HepG2 (cell line): ENCODE measurements around the gene STRADB. TPM values are rescaled to one million over a fixed set of nuclear protein-coding genes. Genes with fewer than 3 reads are reported as not detected.

Experiments used
- EHMT2 ChIP-seq: fragments of 200-600 bp; sonication (generic); IDR thresholded peaks from 2 replicates; pipeline ENCODE4 v1.7.0; 2017; ENCODE audit warnings: antibody characterized with exemption, low read depth, low read length, borderline replicate concordance
- FOXP1 ChIP-seq, 2 experiments: fragments of 450-650 bp in 1 of 2; IDR thresholded peaks; 2 replicates each; pipeline ENCODE4 v1.6.1; 2017 to 2018; ENCODE audit warnings: antibody characterized with exemption in 1 of 2
- HOMEZ ChIP-seq: IDR thresholded peaks from 2 replicates; pipeline ENCODE4 v1.6.1; 2016; ENCODE audit warnings: low read depth
- HOXA9 ChIP-seq: sonication (generic); formaldehyde crosslinking; IDR thresholded peaks from 2 replicates; pipeline ENCODE4 v1.8.1; 2022; ENCODE audit warnings: missing genetic modification reagents, mild to moderate bottlenecking, moderate library complexity, borderline replicate concordance
- ISL2 ChIP-seq: sonication (generic); formaldehyde crosslinking; IDR thresholded peaks from 2 replicates; pipeline ENCODE4 v1.5.0; 2020; ENCODE audit warnings: missing genetic modification reagents
- KDM5B ChIP-seq: sonication (generic); formaldehyde crosslinking; IDR thresholded peaks from 2 replicates; pipeline ENCODE4 v1.4.0; 2020; ENCODE audit warnings: missing genetic modification reagents, mild to moderate bottlenecking, borderline replicate concordance
- TCF12 ChIP-seq, 2 experiments: fragments of 450-650 bp in 1 of 2; sonication (generic) in 1 of 2; formaldehyde crosslinking in 1 of 2; IDR thresholded peaks; 2 replicates each; pipeline versions ENCODE4 v1.6.1 to v1.8.0; 2017 to 2022; ENCODE audit warnings: antibody characterized with exemption in 1 of 2, mild to moderate bottlenecking in 1 of 2, missing genetic modification reagents in 1 of 2, moderate library complexity in 1 of 2
- TERF1 ChIP-seq: sonication (generic); formaldehyde crosslinking; IDR thresholded peaks from 2 replicates; pipeline ENCODE4 v1.8.0; 2022; ENCODE audit warnings: mild to moderate bottlenecking, missing genetic modification reagents, moderate library complexity
- THAP11 ChIP-seq: IDR thresholded peaks from 2 replicates; pipeline ENCODE4 v1.6.1; 2016; ENCODE audit warnings: missing biosample characterization, missing genetic modification reagents
- ZBTB37 ChIP-seq: sonication (generic); formaldehyde crosslinking; IDR thresholded peaks from 2 replicates; pipeline ENCODE4 v1.4.0; 2020; ENCODE audit warnings: mild to moderate bottlenecking, missing genetic modification reagents
- ZNF672 ChIP-seq: sonication (generic); formaldehyde crosslinking; IDR thresholded peaks from 2 replicates; pipeline ENCODE4 v1.8.1; 2022; ENCODE audit warnings: missing genetic modification reagents
- ZNF740 ChIP-seq: sonication (generic); formaldehyde crosslinking; IDR thresholded peaks from 2 replicates; pipeline ENCODE4 v1.4.0; 2020; ENCODE audit warnings: missing genetic modification reagents
- ZSCAN21 ChIP-seq: sonication (generic); formaldehyde crosslinking; IDR thresholded peaks from 2 replicates; pipeline ENCODE4 v1.8.0; 2022; ENCODE audit warnings: mild to moderate bottlenecking, missing genetic modification reagents, moderate library complexity, borderline replicate concordance
- polyA plus RNA-seq, 8 experiments: library from polyadenylated mRNA; depleted of rRNA in 3 of 8; stranded (reverse) in 7 of 8; unstranded in 1 of 8; fragments of >200 nt; fragmentation: Illumina TruSeq in 4 of 8; extraction: Trizol in 4 of 8; gene quantifications; 2 replicates each; pipeline versions ENCODE4 v1.2.1 to v1.2.3, GENCODE V29; 2011 to 2016; ENCODE audit warnings: low read depth in 4 of 8, missing spikeins in 1 of 8, mixed read lengths in 1 of 8; ENCODE audit not compliant: insufficient read depth in 1 of 8
- total RNA-seq, 5 experiments: library from RNA; depleted of rRNA; stranded (reverse); fragments of >200 nt; fragmentation: Illumina TruSeq; extraction: Trizol; gene quantifications; 2 replicates each; pipeline ENCODE4 v1.2.3, GENCODE V29; 2016; ENCODE audit warnings: low read depth in 1 of 5
- TF ChIP-seq, protein P1 (sequence below): sonication (generic); formaldehyde crosslinking; IDR thresholded peaks from 2 replicates; pipeline ENCODE4 v1.4.0; 2020; ENCODE audit warnings: mild to moderate bottlenecking, missing genetic modification reagents
- TF ChIP-seq, protein P2 (sequence below): sonication (generic); formaldehyde crosslinking; IDR thresholded peaks from 2 replicates; pipeline ENCODE4 v1.5.0; 2020; ENCODE audit warnings: missing genetic modification reagents, mild to moderate bottlenecking, borderline replicate concordance
- TF ChIP-seq, protein P3 (sequence below): sonication (generic); formaldehyde crosslinking; IDR thresholded peaks from 2 replicates; pipeline ENCODE4 v1.4.0; 2020; ENCODE audit warnings: missing genetic modification reagents

The STRADB gene
- total and polyA plus RNA-seq, 2 of the 13 experiments (the other 11 are each of a cell fraction or from before 2014, with no cell fraction given) = 34.1 to 66.6 TPM

DNA sequence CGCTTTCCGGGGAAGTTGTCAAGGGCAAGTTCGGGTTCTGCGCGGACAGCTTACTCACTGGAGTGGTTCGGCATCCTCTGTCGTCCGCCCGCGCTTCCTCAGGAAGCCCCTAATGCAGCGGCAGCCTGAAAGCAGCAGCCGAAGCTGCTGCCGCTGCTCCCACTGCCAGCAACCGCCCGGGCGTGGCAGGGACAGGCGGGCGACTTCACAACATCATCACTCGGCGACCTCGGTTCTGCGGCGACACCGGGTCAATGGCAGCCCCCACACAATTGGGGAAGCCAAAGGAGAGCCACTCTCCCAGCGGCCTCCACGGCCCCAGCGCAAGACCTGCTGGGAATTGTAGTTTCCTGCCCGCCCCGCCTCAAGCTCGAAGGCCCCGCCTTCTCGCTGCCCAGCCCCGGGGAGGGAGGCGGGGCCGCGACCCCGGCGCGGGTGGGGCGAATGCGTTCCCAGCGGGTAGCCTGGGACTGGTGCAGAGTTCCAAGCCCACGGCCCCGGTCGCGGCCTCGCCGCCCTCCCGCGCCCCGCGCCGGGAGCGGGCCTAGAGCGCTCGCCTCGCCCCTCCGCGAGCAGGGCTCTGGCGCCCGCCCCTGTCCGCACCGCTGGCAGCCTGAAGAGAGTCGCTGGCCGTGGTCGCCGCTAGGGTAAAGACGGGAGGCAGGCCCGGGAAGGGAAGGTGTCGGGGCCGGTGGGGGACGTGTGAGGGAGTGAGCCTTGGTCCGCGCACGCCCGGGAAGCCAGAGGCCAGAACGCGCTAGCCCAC, at the start of gene STRADB, which contains the start of gene TRAK2 (continued):
- no peak for TF ChIP-seq TCF12 (IDR thresholded peaks at IDR 0.05)
- TF ChIP-seq TCF12 (CRISPR knock-in tag; IDR thresholded peaks at IDR 0.05) = peak; percentile 6
- 0 out of 2 replicates have a peak, but pooled peaks have one; percentile 46 for TF ChIP-seq ZNF740
- TF ChIP-seq ZBTB37 (CRISPR knock-in tag) = no peak
- peak; percentile 50 for TF ChIP-seq ISL2 (CRISPR knock-in tag)
- peak; percentile 85 for TF ChIP-seq KDM5B (CRISPR knock-in tag)
- TF ChIP-seq FOXP1 (IDR thresholded peaks at IDR 0.05) = no peak
- TF ChIP-seq FOXP1 (CRISPR knock-in tag; IDR thresholded peaks at IDR 0.05) = 0 out of 2 replicates have a peak, but pooled peaks have one; percentile 31
- peak; percentile 57; the same call in 1 of the 2 replicates for TF ChIP-seq HOMEZ (CRISPR knock-in tag)
- no peak for TF ChIP-seq EHMT2
- TF ChIP-seq, protein P1, sequence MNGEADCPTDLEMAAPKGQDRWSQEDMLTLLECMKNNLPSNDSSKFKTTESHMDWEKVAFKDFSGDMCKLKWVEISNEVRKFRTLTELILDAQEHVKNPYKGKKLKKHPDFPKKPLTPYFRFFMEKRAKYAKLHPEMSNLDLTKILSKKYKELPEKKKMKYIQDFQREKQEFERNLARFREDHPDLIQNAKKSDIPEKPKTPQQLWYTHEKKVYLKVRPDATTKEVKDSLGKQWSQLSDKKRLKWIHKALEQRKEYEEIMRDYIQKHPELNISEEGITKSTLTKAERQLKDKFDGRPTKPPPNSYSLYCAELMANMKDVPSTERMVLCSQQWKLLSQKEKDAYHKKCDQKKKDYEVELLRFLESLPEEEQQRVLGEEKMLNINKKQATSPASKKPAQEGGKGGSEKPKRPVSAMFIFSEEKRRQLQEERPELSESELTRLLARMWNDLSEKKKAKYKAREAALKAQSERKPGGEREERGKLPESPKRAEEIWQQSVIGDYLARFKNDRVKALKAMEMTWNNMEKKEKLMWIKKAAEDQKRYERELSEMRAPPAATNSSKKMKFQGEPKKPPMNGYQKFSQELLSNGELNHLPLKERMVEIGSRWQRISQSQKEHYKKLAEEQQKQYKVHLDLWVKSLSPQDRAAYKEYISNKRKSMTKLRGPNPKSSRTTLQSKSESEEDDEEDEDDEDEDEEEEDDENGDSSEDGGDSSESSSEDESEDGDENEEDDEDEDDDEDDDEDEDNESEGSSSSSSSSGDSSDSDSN (CRISPR knock-in tag) = peak; percentile 96
- TF ChIP-seq ZNF672 (CRISPR knock-in tag) = 0 out of 2 replicates have a peak, but pooled peaks have one; percentile 42
- TF ChIP-seq TERF1 (CRISPR knock-in tag) = no peak
- TF ChIP-seq, protein P2, sequence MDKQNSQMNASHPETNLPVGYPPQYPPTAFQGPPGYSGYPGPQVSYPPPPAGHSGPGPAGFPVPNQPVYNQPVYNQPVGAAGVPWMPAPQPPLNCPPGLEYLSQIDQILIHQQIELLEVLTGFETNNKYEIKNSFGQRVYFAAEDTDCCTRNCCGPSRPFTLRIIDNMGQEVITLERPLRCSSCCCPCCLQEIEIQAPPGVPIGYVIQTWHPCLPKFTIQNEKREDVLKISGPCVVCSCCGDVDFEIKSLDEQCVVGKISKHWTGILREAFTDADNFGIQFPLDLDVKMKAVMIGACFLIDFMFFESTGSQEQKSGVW (CRISPR knock-in tag) = no peak
- TF ChIP-seq HOXA9 = peak; percentile 85
- peak; percentile 99 for TF ChIP-seq THAP11 (CRISPR knock-in tag)
- peak; percentile 87 for TF ChIP-seq ZSCAN21 (CRISPR knock-in tag)
- TF ChIP-seq, protein P3, sequence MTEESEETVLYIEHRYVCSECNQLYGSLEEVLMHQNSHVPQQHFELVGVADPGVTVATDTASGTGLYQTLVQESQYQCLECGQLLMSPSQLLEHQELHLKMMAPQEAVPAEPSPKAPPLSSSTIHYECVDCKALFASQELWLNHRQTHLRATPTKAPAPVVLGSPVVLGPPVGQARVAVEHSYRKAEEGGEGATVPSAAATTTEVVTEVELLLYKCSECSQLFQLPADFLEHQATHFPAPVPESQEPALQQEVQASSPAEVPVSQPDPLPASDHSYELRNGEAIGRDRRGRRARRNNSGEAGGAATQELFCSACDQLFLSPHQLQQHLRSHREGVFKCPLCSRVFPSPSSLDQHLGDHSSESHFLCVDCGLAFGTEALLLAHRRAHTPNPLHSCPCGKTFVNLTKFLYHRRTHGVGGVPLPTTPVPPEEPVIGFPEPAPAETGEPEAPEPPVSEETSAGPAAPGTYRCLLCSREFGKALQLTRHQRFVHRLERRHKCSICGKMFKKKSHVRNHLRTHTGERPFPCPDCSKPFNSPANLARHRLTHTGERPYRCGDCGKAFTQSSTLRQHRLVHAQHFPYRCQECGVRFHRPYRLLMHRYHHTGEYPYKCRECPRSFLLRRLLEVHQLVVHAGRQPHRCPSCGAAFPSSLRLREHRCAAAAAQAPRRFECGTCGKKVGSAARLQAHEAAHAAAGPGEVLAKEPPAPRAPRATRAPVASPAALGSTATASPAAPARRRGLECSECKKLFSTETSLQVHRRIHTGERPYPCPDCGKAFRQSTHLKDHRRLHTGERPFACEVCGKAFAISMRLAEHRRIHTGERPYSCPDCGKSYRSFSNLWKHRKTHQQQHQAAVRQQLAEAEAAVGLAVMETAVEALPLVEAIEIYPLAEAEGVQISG (CRISPR knock-in tag) = peak; percentile 95
